ENCODE measurements around the gene PHF1.
A peak's percentile ranks its signal among the peaks of the same experiment; 100 is the strongest.

Gene PHF1

DNA sequence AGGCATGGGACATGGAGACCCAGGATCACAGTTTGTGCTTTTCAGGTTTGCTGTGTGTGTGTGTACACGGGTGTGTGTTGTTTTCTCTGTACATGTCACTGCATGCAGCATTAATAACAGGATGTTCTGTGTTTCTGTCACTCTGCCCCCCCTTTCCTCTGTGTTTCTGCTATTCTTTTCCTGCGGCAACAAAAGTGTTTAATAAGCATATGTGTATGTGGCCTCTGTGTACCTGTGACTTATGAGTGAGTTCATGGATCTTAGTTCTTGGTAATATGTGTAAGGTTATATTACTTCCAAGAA, 18.9 kb downstream of the PHF1 start:
- Histone ChIP-seq H3K4me1 (ENCODE audit: control insufficient read depth, insufficient read depth, low read length) (peaks cover 36% of the 10 kb centered on the region), H3K9ac (ENCODE audit: low read length) (no peak overlapping the region), H3K9me3 (ENCODE audit: control insufficient read depth, low read length) (no peaks in the 10 kb centered on the region), H3K27me3 (replicated peaks; ENCODE audit: control insufficient read depth, insufficient read depth, low read length) (no peaks in the 10 kb centered on the region), H3K36me3 (ENCODE audit: control insufficient read depth, insufficient read depth, low read length, severe bottlenecking) (no peaks in the 10 kb centered on the region), H3K4me3 (ENCODE audit: low read length) (no peak overlapping the region)
- no peak for DNase-seq (ENCODE audit: low read depth)

- DNase-seq (ENCODE audit: low read depth): no peak
- Histone ChIP-seq H3K27me3 (replicated peaks; ENCODE audit: control insufficient read depth, insufficient read depth, low read length) (no peaks in the 10 kb centered on the region), H3K4me3 (ENCODE audit: low read length) (no peak overlapping the region), H3K4me1 (ENCODE audit: control insufficient read depth, insufficient read depth, low read length) (peaks cover 31% of the 10 kb centered on the region), H3K36me3 (ENCODE audit: control insufficient read depth, insufficient read depth, low read length, severe bottlenecking) (peaks cover 4% of the 10 kb centered on the region), H3K9me3 (ENCODE audit: control insufficient read depth, low read length) (no peaks in the 10 kb centered on the region), H3K9ac (ENCODE audit: low read length) (no peak overlapping the region)
Observed at GRCh38 chr6:33430334-33430733, 19.5 kb downstream of the PHF1 start.

- Histone ChIP-seq H3K27me3 (replicated peaks; ENCODE audit: control insufficient read depth, insufficient read depth, low read length) (no peaks in the 10 kb centered on the region), H3K4me1 (ENCODE audit: control insufficient read depth, insufficient read depth, low read length) (peaks cover 31% of the 10 kb centered on the region), H3K9me3 (ENCODE audit: control insufficient read depth, low read length) (no peaks in the 10 kb centered on the region), H3K36me3 (ENCODE audit: control insufficient read depth, insufficient read depth, low read length, severe bottlenecking) (peaks cover 13% of the 10 kb centered on the region), H3K4me3 (ENCODE audit: low read length) (no peak overlapping the region), H3K9ac (ENCODE audit: low read length) (no peak overlapping the region)
- no peak for DNase-seq (ENCODE audit: low read depth)
Observed at GRCh38 chr6:33430991-33431879, 20.4 kb downstream of the PHF1 start.

- Histone ChIP-seq H3K4me1 (ENCODE audit: control insufficient read depth, insufficient read depth, low read length) (peaks cover 29% of the 10 kb centered on the region), H3K36me3 (ENCODE audit: control insufficient read depth, insufficient read depth, low read length, severe bottlenecking) (peaks cover 20% of the 10 kb centered on the region), H3K4me3 (ENCODE audit: low read length) (no peak overlapping the region), H3K9me3 (ENCODE audit: control insufficient read depth, low read length) (no peaks in the 10 kb centered on the region), H3K27me3 (replicated peaks; ENCODE audit: control insufficient read depth, insufficient read depth, low read length) (no peaks in the 10 kb centered on the region), H3K9ac (ENCODE audit: low read length) (no peak overlapping the region)
- DNase-seq (ENCODE audit: low read depth): no peak
Observed at GRCh38 chr6:33431880-33432541, 21.2 kb downstream of the PHF1 start.

DNA sequence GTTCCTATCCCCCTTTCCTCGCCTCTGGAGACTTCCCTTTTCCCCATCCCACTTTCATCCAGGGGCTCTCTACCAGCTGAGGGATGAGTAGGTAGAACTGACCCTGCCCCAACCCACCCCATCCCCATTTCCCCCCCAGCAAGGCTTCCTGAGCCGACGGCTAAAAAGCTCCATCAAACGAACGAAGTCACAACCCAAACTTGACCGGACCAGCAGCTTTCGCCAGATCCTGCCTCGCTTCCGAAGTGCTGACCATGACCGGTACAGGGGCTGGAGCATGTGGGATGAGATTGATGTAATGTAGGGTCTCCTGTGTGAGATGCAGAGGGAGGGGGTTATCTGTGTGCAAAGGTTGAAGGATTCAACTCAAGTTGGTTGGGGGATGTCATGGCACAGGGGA, 21.7 kb downstream of the PHF1 start:
- no peak overlapping the region for H3K4me3 ChIP-seq (ENCODE audit: low read length)
- peaks cover 26% of the 10 kb centered on the region for H3K36me3 ChIP-seq (ENCODE audit: control insufficient read depth, insufficient read depth, low read length, severe bottlenecking)
- no peaks in the 10 kb centered on the region for H3K9me3 ChIP-seq (ENCODE audit: control insufficient read depth, low read length)
- peaks cover 24% of the 10 kb centered on the region for H3K4me1 ChIP-seq (ENCODE audit: control insufficient read depth, insufficient read depth, low read length)
- H3K9ac ChIP-seq (ENCODE audit: low read length): no peak overlapping the region
- H3K27me3 ChIP-seq (replicated peaks; ENCODE audit: control insufficient read depth, insufficient read depth, low read length): no peaks in the 10 kb centered on the region
- DNase-seq (ENCODE audit: low read depth): no peak

DNA sequence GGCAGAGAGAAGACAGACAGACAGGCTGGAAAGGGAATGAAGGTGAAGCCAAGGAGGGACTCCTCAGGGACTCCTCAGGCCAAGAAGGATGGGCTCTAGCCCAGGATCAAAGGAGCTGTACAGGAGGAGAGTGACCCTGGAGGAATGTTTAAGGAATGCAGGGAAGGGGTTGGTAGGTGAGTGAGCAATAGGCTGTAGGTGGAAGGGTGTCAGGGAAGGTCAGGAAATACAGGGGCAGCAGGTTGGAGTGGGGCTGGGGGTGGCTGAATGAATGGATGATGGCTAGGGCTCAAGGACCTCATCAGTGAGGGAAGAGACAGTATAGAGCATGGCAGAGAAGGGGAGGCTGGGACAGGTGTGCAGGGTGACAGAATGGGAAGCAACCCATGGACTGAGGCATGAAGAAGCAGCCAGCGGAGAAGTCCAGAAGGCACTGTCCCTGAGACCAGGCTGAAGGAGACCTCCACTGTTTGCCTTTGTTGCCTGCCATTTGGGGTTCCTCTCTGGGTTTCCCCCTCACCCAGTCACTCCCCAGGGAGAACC, 22.3 kb downstream of the PHF1 start:
- Histone ChIP-seq H3K27me3 (replicated peaks; ENCODE audit: control insufficient read depth, insufficient read depth, low read length) (no peaks in the 10 kb centered on the region), H3K9me3 (ENCODE audit: control insufficient read depth, low read length) (no peaks in the 10 kb centered on the region), H3K4me1 (ENCODE audit: control insufficient read depth, insufficient read depth, low read length) (peaks cover 24% of the 10 kb centered on the region), H3K4me3 (ENCODE audit: low read length) (no peak overlapping the region), H3K9ac (ENCODE audit: low read length) (no peak overlapping the region), H3K36me3 (ENCODE audit: control insufficient read depth, insufficient read depth, low read length, severe bottlenecking) (peaks cover 29% of the 10 kb centered on the region)
- DNase-seq (ENCODE audit: low read depth): no peak

- Histone ChIP-seq H3K4me3 (ENCODE audit: low read length) (no peak overlapping the region), H3K27me3 (replicated peaks; ENCODE audit: control insufficient read depth, insufficient read depth, low read length) (no peaks in the 10 kb centered on the region), H3K4me1 (ENCODE audit: control insufficient read depth, insufficient read depth, low read length) (peaks cover 18% of the 10 kb centered on the region), H3K9ac (ENCODE audit: low read length) (no peak overlapping the region), H3K9me3 (ENCODE audit: control insufficient read depth, low read length) (no peaks in the 10 kb centered on the region), H3K36me3 (ENCODE audit: control insufficient read depth, insufficient read depth, low read length, severe bottlenecking) (peaks cover 32% of the 10 kb centered on the region)
- peak; percentile 38 for DNase-seq (ENCODE audit: low read depth)
Observed at GRCh38 chr6:33433544-33434191, 22.9 kb downstream of the PHF1 start.

DNA sequence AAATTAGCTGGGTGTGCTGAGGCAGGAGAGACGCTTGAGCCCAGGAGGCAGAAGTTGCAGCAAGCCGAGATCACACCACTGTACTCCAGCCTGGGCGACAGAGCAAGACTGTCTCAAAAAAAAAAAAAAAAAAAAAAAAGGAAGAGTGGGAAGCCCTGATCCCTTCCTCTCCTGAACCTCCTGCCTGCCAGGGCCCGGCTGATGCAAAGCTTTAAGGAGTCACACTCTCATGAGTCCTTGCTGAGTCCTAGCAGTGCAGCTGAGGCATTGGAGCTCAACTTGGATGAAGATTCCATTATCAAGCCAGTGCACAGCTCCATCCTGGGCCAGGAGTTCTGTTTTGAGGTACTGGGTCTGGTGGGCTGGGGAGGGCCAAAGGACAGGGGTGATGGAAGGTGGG, 24.1 kb downstream of the PHF1 start:
- DNase-seq (ENCODE audit: low read depth): no peak
- H3K9ac ChIP-seq (ENCODE audit: low read length): no peak overlapping the region
- H3K36me3 ChIP-seq (ENCODE audit: control insufficient read depth, insufficient read depth, low read length, severe bottlenecking): peaks cover 36% of the 10 kb centered on the region
- no peaks in the 10 kb centered on the region for H3K9me3 ChIP-seq (ENCODE audit: control insufficient read depth, low read length)
- no peak overlapping the region for H3K4me3 ChIP-seq (ENCODE audit: low read length)
- H3K27me3 ChIP-seq (replicated peaks; ENCODE audit: control insufficient read depth, insufficient read depth, low read length): no peaks in the 10 kb centered on the region
- H3K4me1 ChIP-seq (ENCODE audit: control insufficient read depth, insufficient read depth, low read length): peaks cover 10% of the 10 kb centered on the region

- DNase-seq (ENCODE audit: low read depth): no peak
- Histone ChIP-seq H3K27me3 (replicated peaks; ENCODE audit: control insufficient read depth, insufficient read depth, low read length) (no peaks in the 10 kb centered on the region), H3K4me1 (ENCODE audit: control insufficient read depth, insufficient read depth, low read length) (no peaks in the 10 kb centered on the region), H3K36me3 (ENCODE audit: control insufficient read depth, insufficient read depth, low read length, severe bottlenecking) (peaks cover 46% of the 10 kb centered on the region), H3K9ac (ENCODE audit: low read length) (no peak overlapping the region), H3K4me3 (ENCODE audit: low read length) (no peak overlapping the region), H3K9me3 (ENCODE audit: control insufficient read depth, low read length) (no peaks in the 10 kb centered on the region)
Observed at GRCh38 chr6:33437666-33438065, 26.9 kb downstream of the PHF1 start.

DNA sequence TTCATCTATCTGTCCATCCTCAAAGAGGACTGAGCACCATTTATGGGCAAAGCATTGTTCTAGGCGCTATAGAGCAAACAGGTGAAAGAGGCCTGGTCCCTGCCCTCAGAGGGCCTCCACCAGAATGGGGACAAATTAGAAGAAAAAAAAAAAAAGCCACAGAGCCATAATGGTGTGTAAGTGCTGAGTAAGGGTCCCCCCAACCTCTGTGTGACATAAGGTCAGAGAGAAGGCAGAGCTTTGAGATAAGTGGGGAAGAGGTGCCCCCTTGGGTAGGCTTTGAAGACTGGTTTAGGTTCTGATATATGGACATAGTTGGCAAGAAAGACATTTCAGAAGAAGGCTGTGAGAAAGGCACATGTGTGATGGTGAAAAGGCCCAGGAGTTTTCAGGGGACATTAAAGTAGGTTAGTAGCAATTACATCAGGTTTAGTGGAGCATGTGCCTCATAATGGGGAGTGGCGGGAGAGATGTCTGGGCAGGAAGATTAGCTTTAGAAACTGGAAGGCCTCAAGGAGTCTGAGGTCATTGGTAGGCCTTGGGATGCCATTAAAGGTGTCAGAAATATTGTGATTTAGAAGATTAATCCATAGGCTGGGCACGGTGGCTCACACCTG, 28.3 kb downstream of the PHF1 start:
- H3K9me3 ChIP-seq (ENCODE audit: control insufficient read depth, low read length): no peaks in the 10 kb centered on the region
- H3K36me3 ChIP-seq (ENCODE audit: control insufficient read depth, insufficient read depth, low read length, severe bottlenecking): peaks cover 56% of the 10 kb centered on the region
- no peaks in the 10 kb centered on the region for H3K27me3 ChIP-seq (replicated peaks; ENCODE audit: control insufficient read depth, insufficient read depth, low read length)
- H3K4me1 ChIP-seq (ENCODE audit: control insufficient read depth, insufficient read depth, low read length): no peaks in the 10 kb centered on the region
- no peak overlapping the region for H3K9ac ChIP-seq (ENCODE audit: low read length)
- DNase-seq (ENCODE audit: low read depth): no peak
- H3K4me3 ChIP-seq (ENCODE audit: low read length): no peak overlapping the region
